HepG2 (cell line): ENCODE measurements around the gene IFT80. TPM values are rescaled to one million over a fixed set of nuclear protein-coding genes. Genes with fewer than 3 reads are reported as not detected.

Source experiments
- ATAC-seq: fragments of 200-7000 bp; cut with Tn5 transposase; 3 replicates; pipeline ENCODE4 v1.9.1; 2020; ENCODE audit warnings: mild to moderate bottlenecking, moderate library complexity
- BruUV-seq: library from RNA; stranded (reverse); fragments of 400-500 nt; replicated peaks from 2 replicates; lab custom pipeline; 2021; lab: Mats Ljungman, UMichigan
- CTCF ChIA-PET: fragments of 300-600 bp; formaldehyde crosslinking; extraction: SDS; loops from one replicate; lab custom pipeline; 2021; ENCODE audit warnings: low total read pairs, inconsistent platforms, low intra/inter-chr PET ratio; lab: Yijun Ruan, JAX
- POLR2A ChIA-PET: fragments of 350-600 bp; sonication (Branson Sonifier 250); formaldehyde crosslinking; loops from one replicate; lab custom pipeline; 2020; ENCODE audit warnings: antibody characterized with exemption, inconsistent platforms; lab: Yijun Ruan, JAX
- DNase-seq: peaks from one replicate; pipeline ENCODE4 v3.0.0-alpha.2; 2015; ENCODE audit warnings: low spot score
- FAIRE-seq: peaks from 3 replicates; lab custom pipeline; 2011; peaks lifted over from hg19 to GRCh38; lab: Jason Lieb, UNC
- H2AFZ ChIP-seq: one replicate; pipeline ENCODE4 v1.6.1; 2011; ENCODE audit warnings: low read length, inconsistent platforms
- H3K27ac ChIP-seq: fragments of 300-600 bp; 3 replicates; pipeline ENCODE4 v1.8.0; 2011; ENCODE audit warnings: mixed run types, mild to moderate bottlenecking, mixed read lengths, low read length, inconsistent platforms; ENCODE audit not compliant: insufficient read depth; ENCODE audit errors: extremely low read length
- H3K27me3 ChIP-seq, 2 experiments: fragments of 200-600 bp in 1 of 2; 2 replicates in 1 of 2; 3 replicates in 1 of 2; pipeline versions ENCODE4 v1.6.0 to v1.8.0; 2011; ENCODE audit warnings: low read length in 2 of 2, mild to moderate bottlenecking in 2 of 2, moderate library complexity in 2 of 2, inconsistent platforms in 1 of 2; ENCODE audit not compliant: insufficient read depth in 2 of 2, control insufficient read depth in 1 of 2
- H3K36me3 ChIP-seq, 2 experiments: fragments of 200-600 bp in 1 of 2; replicated peaks in 1 of 2; 2 replicates in 1 of 2; 3 replicates in 1 of 2; pipeline versions ENCODE4 v1.5.1 to v1.8.0; 2011; ENCODE audit warnings: low read length in 2 of 2, inconsistent platforms in 1 of 2; ENCODE audit not compliant: insufficient read depth in 2 of 2, control insufficient read depth in 1 of 2
- H3K4me1 ChIP-seq: 2 replicates; pipeline ENCODE4 v1.5.1; 2012; ENCODE audit warnings: low read length, inconsistent platforms; ENCODE audit not compliant: insufficient read depth
- H3K4me2 ChIP-seq: 2 replicates; pipeline ENCODE4 v1.6.0; 2011; ENCODE audit warnings: low read depth, low read length, inconsistent platforms
- H3K4me3 ChIP-seq, 3 experiments: fragments of 200-600 bp in 1 of 3; sonication (generic), shearing (Covaris generic) in 1 of 3; replicated peaks in 1 of 3; 2 replicates each; pipeline ENCODE4 v1.5.1; 2011 to 2016; ENCODE audit warnings: low read length in 3 of 3, inconsistent platforms in 2 of 3, low read depth in 2 of 3, mild to moderate bottlenecking in 2 of 3, control low read depth in 1 of 3, mixed read lengths in 1 of 3; ENCODE audit not compliant: insufficient read depth in 1 of 3
- H3K79me2 ChIP-seq: one replicate; pipeline ENCODE4 v1.6.1; 2011; ENCODE audit warnings: low read length, inconsistent platforms; ENCODE audit not compliant: insufficient read depth
- H3K9ac ChIP-seq: 2 replicates; pipeline ENCODE4 v1.6.0; 2011; ENCODE audit warnings: mild to moderate bottlenecking, low read depth, low read length, inconsistent platforms; ENCODE audit not compliant: insufficient read depth
- H3K9me3 ChIP-seq: 2 replicates; pipeline ENCODE4 v1.5.1; 2012; ENCODE audit warnings: mild to moderate bottlenecking, low read length
- H4K20me1 ChIP-seq: 2 replicates; pipeline ENCODE4 v1.6.0; 2011; ENCODE audit warnings: inconsistent platforms, mild to moderate bottlenecking, low read length, moderate library complexity; ENCODE audit not compliant: insufficient read depth
- MED13 ChIP-seq: sonication (generic); formaldehyde crosslinking; IDR thresholded peaks from 2 replicates; pipeline ENCODE4 v1.5.0; 2020; ENCODE audit warnings: missing genetic modification reagents
- SALL1 ChIP-seq: sonication (generic); formaldehyde crosslinking; IDR thresholded peaks from 2 replicates; pipeline ENCODE4 v1.8.0; 2022; ENCODE audit warnings: mild to moderate bottlenecking, missing genetic modification reagents
- SKI ChIP-seq: fragments of 450-650 bp; IDR thresholded peaks from one replicate; pipeline ENCODE4 v1.6.1; 2018; ENCODE audit warnings: mild to moderate bottlenecking; ENCODE audit not compliant: partially characterized antibody
- ZNF572 ChIP-seq: sonication (generic); formaldehyde crosslinking; IDR thresholded peaks from 2 replicates; pipeline ENCODE4 v1.5.1; 2020; ENCODE audit warnings: mild to moderate bottlenecking, missing genetic modification reagents
- ZNF615 ChIP-seq: sonication (generic); formaldehyde crosslinking; IDR thresholded peaks from 2 replicates; pipeline ENCODE4 v1.5.0; 2020; ENCODE audit warnings: mild to moderate bottlenecking, missing genetic modification reagents, borderline replicate concordance
- ZNF670 ChIP-seq: sonication (generic); formaldehyde crosslinking; IDR thresholded peaks from 2 replicates; pipeline ENCODE4 v1.8.0; 2022; ENCODE audit warnings: mild to moderate bottlenecking, missing genetic modification reagents, borderline replicate concordance
- WGBS: methylation state at CpG from one replicate; pipeline ENCODE4 v1.1.6; 2017; ENCODE audit warnings: low lambda C conversion rate; 5-methylcytosine and 5-hydroxymethylcytosine counted together
- in situ Hi-C: cut with HindIII; loops from 2 replicates; pipeline ENCODE4 v1.10.0; 2017; ENCODE audit warnings: low pct_unique_long_range_greater_than_20kb; ENCODE audit not compliant: extremely low pct_ligation_motif_present
- intact Hi-C: fragments of 100-400 bp; cut with micrococcal nuclease; formaldehyde crosslinking; loops from one replicate; pipeline ENCODE4 v1.10.0; 2022; ENCODE audit not compliant: unreplicated experiment
- polyA plus RNA-seq, 8 experiments: library from polyadenylated mRNA; depleted of rRNA in 3 of 8; stranded (reverse) in 7 of 8; unstranded in 1 of 8; fragments of >200 nt; fragmentation: Illumina TruSeq in 4 of 8; extraction: Trizol in 4 of 8; gene quantifications; 2 replicates each; pipeline versions ENCODE4 v1.2.1 to v1.2.3, GENCODE V29; 2011 to 2016; ENCODE audit warnings: low read depth in 4 of 8, missing spikeins in 1 of 8, mixed read lengths in 1 of 8; ENCODE audit not compliant: insufficient read depth in 1 of 8
- total RNA-seq, 5 experiments: library from RNA; depleted of rRNA; stranded (reverse); fragments of >200 nt; fragmentation: Illumina TruSeq; extraction: Trizol; gene quantifications; 2 replicates each; pipeline ENCODE4 v1.2.3, GENCODE V29; 2016; ENCODE audit warnings: low read depth in 1 of 5
- TF ChIP-seq, protein P1 (sequence below): sonication (generic); formaldehyde crosslinking; IDR thresholded peaks from 2 replicates; pipeline ENCODE4 v1.4.0; 2020; ENCODE audit warnings: low read depth, mild to moderate bottlenecking, missing genetic modification reagents
- TF ChIP-seq, protein P2 (sequence below): sonication (generic); formaldehyde crosslinking; IDR thresholded peaks from 2 replicates; pipeline ENCODE4 v1.4.0; 2020; ENCODE audit warnings: missing genetic modification reagents, mild to moderate bottlenecking, borderline replicate concordance
- TF ChIP-seq, protein P3 (sequence below): IDR thresholded peaks from 2 replicates; pipeline ENCODE4 v1.6.1; 2016; ENCODE audit warnings: missing compliant biosample characterization, missing genetic modification reagents, borderline replicate concordance

Gene IFT80
- total and polyA plus RNA-seq, 2 of the 13 experiments (the other 11 are each of a cell fraction or from before 2014, with no cell fraction given) = 11.4 to 15.7 TPM

- Histone ChIP-seq H2AFZ (no peak overlapping the region), H3K27ac (no peak overlapping the region), H4K20me1 (no peaks in the 10 kb centered on the region), H3K4me1 (no peaks in the 10 kb centered on the region), H3K27me3 (no peaks in the 10 kb centered on the region), H3K36me3 (peaks cover 0 to 2% of the 10 kb centered on the region in 2 experiments; a peak in 1 of 5 replicates), H3K9ac (no peak overlapping the region), H3K4me2 (no peak overlapping the region), H3K9me3 (no peaks in the 10 kb centered on the region), H3K79me2 (no peaks in the 10 kb centered on the region), H3K4me3 (no peak overlapping the region)
- in situ Hi-C loops = no loop called here
- intact Hi-C loops = no loop called here
- no peak for DNase-seq
- BruUV-seq = no TSS peak
- POLR2A ChIA-PET = no interaction called here
- 100% methylated on average over 1 of the region's 1 CpG for WGBS
- CTCF ChIA-PET = no interaction called here
- no peak for FAIRE-seq
- TF ChIP-seq MED13 (CRISPR knock-in tag) (no peak), ZNF670 (no peak), ZNF615 (CRISPR knock-in tag) (no peak), SKI (no peak), ZNF572 (CRISPR knock-in tag) (no peak), SALL1 (CRISPR knock-in tag) (no peak)
- TF ChIP-seq, protein P1, sequence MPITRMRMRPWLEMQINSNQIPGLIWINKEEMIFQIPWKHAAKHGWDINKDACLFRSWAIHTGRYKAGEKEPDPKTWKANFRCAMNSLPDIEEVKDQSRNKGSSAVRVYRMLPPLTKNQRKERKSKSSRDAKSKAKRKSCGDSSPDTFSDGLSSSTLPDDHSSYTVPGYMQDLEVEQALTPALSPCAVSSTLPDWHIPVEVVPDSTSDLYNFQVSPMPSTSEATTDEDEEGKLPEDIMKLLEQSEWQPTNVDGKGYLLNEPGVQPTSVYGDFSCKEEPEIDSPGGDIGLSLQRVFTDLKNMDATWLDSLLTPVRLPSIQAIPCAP (CRISPR knock-in tag) = no peak
- TF ChIP-seq, protein P2, sequence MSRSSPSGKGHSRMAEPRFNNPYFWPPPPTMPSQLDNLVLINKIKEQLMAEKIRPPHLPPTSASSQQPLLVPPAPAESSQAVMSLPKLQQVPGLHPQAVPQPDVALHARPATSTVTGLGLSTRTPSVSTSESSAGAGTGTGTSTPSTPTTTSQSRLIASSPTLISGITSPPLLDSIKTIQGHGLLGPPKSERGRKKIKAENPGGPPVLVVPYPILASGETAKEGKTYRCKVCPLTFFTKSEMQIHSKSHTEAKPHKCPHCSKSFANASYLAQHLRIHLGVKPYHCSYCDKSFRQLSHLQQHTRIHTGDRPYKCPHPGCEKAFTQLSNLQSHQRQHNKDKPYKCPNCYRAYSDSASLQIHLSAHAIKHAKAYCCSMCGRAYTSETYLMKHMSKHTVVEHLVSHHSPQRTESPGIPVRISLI (CRISPR knock-in tag) = no peak
- TF ChIP-seq, protein P3, sequence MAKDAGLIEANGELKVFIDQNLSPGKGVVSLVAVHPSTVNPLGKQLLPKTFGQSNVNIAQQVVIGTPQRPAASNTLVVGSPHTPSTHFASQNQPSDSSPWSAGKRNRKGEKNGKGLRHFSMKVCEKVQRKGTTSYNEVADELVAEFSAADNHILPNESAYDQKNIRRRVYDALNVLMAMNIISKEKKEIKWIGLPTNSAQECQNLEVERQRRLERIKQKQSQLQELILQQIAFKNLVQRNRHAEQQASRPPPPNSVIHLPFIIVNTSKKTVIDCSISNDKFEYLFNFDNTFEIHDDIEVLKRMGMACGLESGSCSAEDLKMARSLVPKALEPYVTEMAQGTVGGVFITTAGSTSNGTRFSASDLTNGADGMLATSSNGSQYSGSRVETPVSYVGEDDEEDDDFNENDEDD (CRISPR knock-in tag) = no peak
- ATAC-seq = no peak
These were observed 118.2 kb downstream of the IFT80 start for GRCh38 chr3:160280836-160281235.
